ENCODE measurements around the gene ZNF609.
"Not testable (repeated sequence)": the region's sequence is repeated elsewhere in the genome, so short reads cannot be mapped to it uniquely, and the experiment has no call there.

ZNF609 gene

GRCh38 chr15:64589435-64590084, 129.2 kb downstream of the ZNF609 start:
- Histone ChIP-seq H3K9me3 (ENCODE audit: control insufficient read depth, low read length) (no peaks in the 10 kb centered on the region), H3K27me3 (replicated peaks; ENCODE audit: control insufficient read depth, insufficient read depth, low read length) (no peaks in the 10 kb centered on the region), H3K9ac (ENCODE audit: low read length) (no peak overlapping the region), H3K4me3 (ENCODE audit: low read length) (no peak overlapping the region), H3K36me3 (ENCODE audit: control insufficient read depth, insufficient read depth, low read length, severe bottlenecking) (no peaks in the 10 kb centered on the region), H3K4me1 (ENCODE audit: control insufficient read depth, insufficient read depth, low read length) (peaks cover 16% of the 10 kb centered on the region)
- DNase-seq (ENCODE audit: low read depth), result no peak

- H3K9ac ChIP-seq (ENCODE audit: low read length); H3K4me3 ChIP-seq (ENCODE audit: low read length); H3K27me3 ChIP-seq (replicated peaks; ENCODE audit: control insufficient read depth, insufficient read depth, low read length); H3K9me3 ChIP-seq (ENCODE audit: control insufficient read depth, low read length); H3K36me3 ChIP-seq (ENCODE audit: control insufficient read depth, insufficient read depth, low read length, severe bottlenecking); DNase-seq (ENCODE audit: low read depth): not testable (repeated sequence)
- H3K4me1 ChIP-seq (ENCODE audit: control insufficient read depth, insufficient read depth, low read length), result peaks cover 12% of the 10 kb centered on the region
Observed at GRCh38 chr15:64592845-64593244, 132.5 kb downstream of the ZNF609 start.

- no peak overlapping the region for H3K4me3 ChIP-seq (ENCODE audit: low read length)
- peaks cover 12% of the 10 kb centered on the region for H3K4me1 ChIP-seq (ENCODE audit: control insufficient read depth, insufficient read depth, low read length)
- H3K27me3 ChIP-seq (replicated peaks; ENCODE audit: control insufficient read depth, insufficient read depth, low read length), result no peaks in the 10 kb centered on the region
- H3K36me3 ChIP-seq (ENCODE audit: control insufficient read depth, insufficient read depth, low read length, severe bottlenecking), result no peaks in the 10 kb centered on the region
- DNase-seq (ENCODE audit: low read depth), result peak; percentile 53
- H3K9me3 ChIP-seq (ENCODE audit: control insufficient read depth, low read length), result no peaks in the 10 kb centered on the region
- no peak overlapping the region for H3K9ac ChIP-seq (ENCODE audit: low read length)
Observed at GRCh38 chr15:64596701-64597476, 136.5 kb downstream of the ZNF609 start.

GRCh38 chr15:64597477-64597822, 137.1 kb downstream of the ZNF609 start:
- no peaks in the 10 kb centered on the region for H3K36me3 ChIP-seq (ENCODE audit: control insufficient read depth, insufficient read depth, low read length, severe bottlenecking)
- H3K4me1 ChIP-seq (ENCODE audit: control insufficient read depth, insufficient read depth, low read length), result peaks cover 17% of the 10 kb centered on the region
- no peak overlapping the region for H3K4me3 ChIP-seq (ENCODE audit: low read length)
- H3K27me3 ChIP-seq (replicated peaks; ENCODE audit: control insufficient read depth, insufficient read depth, low read length), result no peaks in the 10 kb centered on the region
- no peaks in the 10 kb centered on the region for H3K9me3 ChIP-seq (ENCODE audit: control insufficient read depth, low read length)
- H3K9ac ChIP-seq (ENCODE audit: low read length), result no peak overlapping the region
- no peak for DNase-seq (ENCODE audit: low read depth)

- Histone ChIP-seq H3K4me1 (ENCODE audit: control insufficient read depth, insufficient read depth, low read length) (peaks cover 17% of the 10 kb centered on the region), H3K9me3 (ENCODE audit: control insufficient read depth, low read length) (no peaks in the 10 kb centered on the region), H3K4me3 (ENCODE audit: low read length) (no peak overlapping the region), H3K36me3 (ENCODE audit: control insufficient read depth, insufficient read depth, low read length, severe bottlenecking) (no peaks in the 10 kb centered on the region), H3K27me3 (replicated peaks; ENCODE audit: control insufficient read depth, insufficient read depth, low read length) (no peaks in the 10 kb centered on the region), H3K9ac (ENCODE audit: low read length) (no peak overlapping the region)
- DNase-seq (ENCODE audit: low read depth), result no peak
Observed at GRCh38 chr15:64599226-64599625, 138.8 kb downstream of the ZNF609 start.

GRCh38 chr15:64599716-64600115, 139.3 kb downstream of the ZNF609 start:
- Histone ChIP-seq H3K9me3 (ENCODE audit: control insufficient read depth, low read length) (no peaks in the 10 kb centered on the region), H3K27me3 (replicated peaks; ENCODE audit: control insufficient read depth, insufficient read depth, low read length) (no peaks in the 10 kb centered on the region), H3K9ac (ENCODE audit: low read length) (no peak overlapping the region), H3K4me1 (ENCODE audit: control insufficient read depth, insufficient read depth, low read length) (peaks cover 17% of the 10 kb centered on the region), H3K4me3 (ENCODE audit: low read length) (no peak overlapping the region), H3K36me3 (ENCODE audit: control insufficient read depth, insufficient read depth, low read length, severe bottlenecking) (no peaks in the 10 kb centered on the region)
- DNase-seq (ENCODE audit: low read depth), result peak; percentile 34

GRCh38 chr15:64600794-64601193, 140.4 kb downstream of the ZNF609 start:
- H3K4me3 ChIP-seq (ENCODE audit: low read length), result no peak overlapping the region
- H3K27me3 ChIP-seq (replicated peaks; ENCODE audit: control insufficient read depth, insufficient read depth, low read length), result no peaks in the 10 kb centered on the region
- DNase-seq (ENCODE audit: low read depth), result no peak
- H3K9me3 ChIP-seq (ENCODE audit: control insufficient read depth, low read length), result no peaks in the 10 kb centered on the region
- no peak overlapping the region for H3K9ac ChIP-seq (ENCODE audit: low read length)
- H3K36me3 ChIP-seq (ENCODE audit: control insufficient read depth, insufficient read depth, low read length, severe bottlenecking), result no peaks in the 10 kb centered on the region
- peaks cover 17% of the 10 kb centered on the region for H3K4me1 ChIP-seq (ENCODE audit: control insufficient read depth, insufficient read depth, low read length)

- no peaks in the 10 kb centered on the region for H3K27me3 ChIP-seq (replicated peaks; ENCODE audit: control insufficient read depth, insufficient read depth, low read length)
- H3K4me3 ChIP-seq (ENCODE audit: low read length), result no peak overlapping the region
- no peaks in the 10 kb centered on the region for H3K36me3 ChIP-seq (ENCODE audit: control insufficient read depth, insufficient read depth, low read length, severe bottlenecking)
- no peak for DNase-seq (ENCODE audit: low read depth)
- H3K9ac ChIP-seq (ENCODE audit: low read length), result no peak overlapping the region
- peaks cover 5% of the 10 kb centered on the region for H3K4me1 ChIP-seq (ENCODE audit: control insufficient read depth, insufficient read depth, low read length)
- no peaks in the 10 kb centered on the region for H3K9me3 ChIP-seq (ENCODE audit: control insufficient read depth, low read length)
Observed at GRCh38 chr15:64604319-64604718, 143.9 kb downstream of the ZNF609 start.

GRCh38 chr15:64607416-64607815, 147.0 kb downstream of the ZNF609 start:
- not testable (repeated sequence) for H3K4me3 ChIP-seq (ENCODE audit: low read length); H3K36me3 ChIP-seq (ENCODE audit: control insufficient read depth, insufficient read depth, low read length, severe bottlenecking); H3K9ac ChIP-seq (ENCODE audit: low read length); DNase-seq (ENCODE audit: low read depth); H3K9me3 ChIP-seq (ENCODE audit: control insufficient read depth, low read length); H3K27me3 ChIP-seq (replicated peaks; ENCODE audit: control insufficient read depth, insufficient read depth, low read length)
- peaks cover 13% of the 10 kb centered on the region for H3K4me1 ChIP-seq (ENCODE audit: control insufficient read depth, insufficient read depth, low read length)

GRCh38 chr15:64610257-64610919, 150.0 kb downstream of the ZNF609 start:
- no peak overlapping the region for H3K9ac ChIP-seq (ENCODE audit: low read length)
- no peaks in the 10 kb centered on the region for H3K27me3 ChIP-seq (replicated peaks; ENCODE audit: control insufficient read depth, insufficient read depth, low read length)
- H3K36me3 ChIP-seq (ENCODE audit: control insufficient read depth, insufficient read depth, low read length, severe bottlenecking), result no peaks in the 10 kb centered on the region
- H3K9me3 ChIP-seq (ENCODE audit: control insufficient read depth, low read length), result no peaks in the 10 kb centered on the region
- DNase-seq (ENCODE audit: low read depth), result no peak
- no peak overlapping the region for H3K4me3 ChIP-seq (ENCODE audit: low read length)
- peaks cover 13% of the 10 kb centered on the region for H3K4me1 ChIP-seq (ENCODE audit: control insufficient read depth, insufficient read depth, low read length)

GRCh38 chr15:64611085-64611725, 150.8 kb downstream of the ZNF609 start:
- H3K4me3 ChIP-seq (ENCODE audit: low read length), result no peak overlapping the region
- H3K27me3 ChIP-seq (replicated peaks; ENCODE audit: control insufficient read depth, insufficient read depth, low read length), result no peaks in the 10 kb centered on the region
- peak overlapping the region; percentile 18 for H3K9ac ChIP-seq (ENCODE audit: low read length)
- no peak for DNase-seq (ENCODE audit: low read depth)
- no peaks in the 10 kb centered on the region for H3K36me3 ChIP-seq (ENCODE audit: control insufficient read depth, insufficient read depth, low read length, severe bottlenecking)
- H3K4me1 ChIP-seq (ENCODE audit: control insufficient read depth, insufficient read depth, low read length), result peaks cover 13% of the 10 kb centered on the region
- H3K9me3 ChIP-seq (ENCODE audit: control insufficient read depth, low read length), result no peaks in the 10 kb centered on the region
